Ecto neural progenitor cell (in vitro differentiated cells): ENCODE data around the gene TWIST1.

ENCODE experiments used
- DNase-seq: peaks from one replicate; pipeline ENCODE4 v3.0.0-alpha.2; 2018; ENCODE audit warnings: low spot score

The TWIST1 gene

DNA sequence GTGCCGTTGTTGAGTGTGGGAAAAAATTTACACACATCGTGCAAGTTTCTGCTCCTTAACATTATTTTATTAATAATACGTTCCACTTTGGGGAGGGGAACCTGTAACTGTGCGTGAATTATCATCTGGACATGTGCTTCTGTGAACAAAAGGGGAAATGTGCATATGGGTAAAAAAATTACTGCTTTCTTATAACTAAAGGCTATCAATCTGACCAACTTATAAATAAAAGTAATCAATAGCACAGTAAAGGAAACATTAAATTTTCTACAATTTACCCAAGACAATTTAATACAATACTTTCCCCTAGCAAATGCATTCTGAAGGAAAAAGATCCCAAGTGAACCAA is 4.5 kb downstream of the TWIST1 start:
- no peak for DNase-seq

DNA sequence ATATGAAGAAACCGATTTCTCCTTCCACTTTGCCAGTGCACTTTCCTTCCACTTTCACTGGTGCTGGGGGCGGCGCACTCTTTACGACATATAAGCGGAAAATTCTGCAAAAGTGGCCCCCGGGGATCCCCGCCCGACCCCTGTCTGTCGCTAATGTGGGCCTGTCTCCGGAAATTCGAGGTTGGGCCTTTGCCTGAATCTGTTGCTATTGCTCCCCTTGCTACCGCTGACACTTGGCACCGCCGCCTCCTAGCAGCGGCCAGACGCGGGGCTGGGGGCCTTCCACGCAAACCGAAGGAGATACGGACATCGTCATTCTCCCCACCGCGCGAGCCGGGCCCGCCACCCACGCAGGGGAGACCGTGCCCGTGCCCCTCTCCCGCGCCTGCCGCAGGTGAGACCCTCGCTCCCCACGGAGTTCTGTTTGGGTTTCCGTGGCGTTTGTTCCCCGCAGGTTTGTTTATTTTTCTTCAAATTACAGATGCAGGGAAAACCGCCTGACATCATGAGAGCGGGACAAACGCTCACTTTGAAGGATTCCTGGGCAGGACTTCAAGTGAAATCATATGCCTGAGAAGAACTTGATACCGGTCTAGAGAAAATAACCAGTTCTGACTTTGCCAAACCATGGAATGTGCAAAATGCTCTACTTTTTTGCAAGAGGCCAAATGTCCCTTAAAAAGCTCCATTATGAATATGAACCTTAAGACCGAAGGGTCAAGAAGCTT is 5.0 kb downstream of the TWIST1 start:
- DNase-seq, result peak; percentile 63

DNA sequence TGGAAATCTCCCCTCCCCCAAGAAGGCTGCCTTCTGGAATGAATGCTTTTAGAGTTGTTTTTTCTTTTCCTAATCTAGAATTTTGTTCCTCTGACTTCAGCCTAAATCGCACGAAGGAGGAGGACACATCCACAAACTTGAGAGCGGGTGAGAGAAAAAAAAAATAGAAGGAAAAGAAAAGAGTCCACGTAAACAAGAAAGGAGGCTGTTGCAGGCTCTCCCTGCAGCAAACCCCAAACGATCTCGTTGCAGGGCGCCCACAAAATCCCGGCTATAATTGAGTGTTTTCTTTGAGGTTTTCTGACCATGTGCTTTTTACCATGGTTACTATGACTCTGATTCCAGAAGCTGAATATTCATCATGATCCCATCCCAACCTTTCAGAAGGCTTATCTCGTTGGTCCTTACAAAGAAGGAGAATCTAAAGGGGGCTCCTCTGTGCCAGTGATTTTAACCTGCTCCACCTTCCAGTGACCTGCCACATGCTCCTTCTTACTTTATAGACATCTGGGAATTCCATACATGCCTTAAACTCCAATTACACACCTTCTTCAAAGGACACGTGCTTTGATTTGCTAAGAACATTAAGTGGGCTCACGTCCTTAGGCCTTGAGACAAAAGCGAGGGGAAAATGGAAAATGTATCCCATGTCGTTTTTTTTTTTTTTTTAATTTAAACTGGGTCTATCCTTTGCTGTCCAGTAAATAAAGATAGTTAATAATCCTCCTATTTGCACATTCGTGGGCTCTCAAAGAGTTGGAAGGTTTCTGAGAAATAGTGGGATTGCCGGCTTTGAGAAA is 5.8 kb downstream of the TWIST1 start:
- no peak for DNase-seq

DNA sequence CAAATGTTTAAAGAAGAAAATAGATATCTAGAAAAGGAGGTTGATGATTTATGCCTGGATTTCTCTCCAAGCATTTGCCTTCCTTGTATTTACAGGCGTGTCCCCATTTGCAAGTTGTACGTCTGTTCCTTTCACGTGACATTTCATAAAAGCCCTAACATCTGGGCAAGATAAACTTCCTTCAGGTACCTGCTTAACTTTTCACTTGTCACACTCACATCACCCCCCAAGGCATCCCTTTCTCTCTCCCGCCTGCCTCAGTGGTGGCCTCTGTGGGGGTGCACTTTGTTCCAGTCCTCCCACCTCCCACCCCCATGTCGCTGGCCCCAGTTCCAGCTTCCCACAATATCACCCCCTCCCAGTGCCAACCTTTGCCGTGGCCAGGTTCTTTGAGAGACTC is 6.7 kb downstream of the TWIST1 start:
- no peak for DNase-seq

DNA sequence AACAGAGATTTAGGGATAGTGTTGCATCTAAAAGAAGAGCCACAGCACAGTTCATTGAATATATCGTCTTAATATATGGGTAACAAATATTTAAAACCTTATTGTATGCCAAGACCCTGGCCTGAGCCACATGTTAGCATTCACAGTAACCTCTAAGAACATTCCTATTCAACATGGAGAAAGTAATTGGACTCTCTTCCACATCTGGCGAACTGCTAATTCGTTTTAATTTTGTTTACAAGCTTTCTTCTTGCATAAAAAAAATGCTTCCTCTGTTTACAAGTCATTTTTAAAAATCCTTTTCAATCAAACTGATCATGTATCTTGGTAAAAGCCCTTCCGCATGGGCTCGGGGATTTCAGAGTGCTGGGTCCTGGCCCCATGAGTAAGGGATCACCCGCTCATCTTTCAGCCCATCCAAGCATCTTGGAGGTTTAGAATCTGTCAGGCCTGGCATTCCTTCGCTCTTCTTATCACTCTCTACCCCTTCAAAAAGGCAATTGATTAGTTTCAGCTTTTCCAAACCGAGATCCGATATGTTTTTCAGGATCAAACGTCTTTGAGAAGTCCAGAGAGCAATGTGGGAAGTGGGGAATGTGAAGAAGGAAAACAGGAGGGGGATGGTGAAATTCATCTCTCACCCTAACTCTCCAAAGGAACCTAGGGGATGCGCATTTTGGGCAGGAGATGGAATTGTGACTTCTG is 7.3 kb downstream of the TWIST1 start:
- DNase-seq, result no peak

DNA sequence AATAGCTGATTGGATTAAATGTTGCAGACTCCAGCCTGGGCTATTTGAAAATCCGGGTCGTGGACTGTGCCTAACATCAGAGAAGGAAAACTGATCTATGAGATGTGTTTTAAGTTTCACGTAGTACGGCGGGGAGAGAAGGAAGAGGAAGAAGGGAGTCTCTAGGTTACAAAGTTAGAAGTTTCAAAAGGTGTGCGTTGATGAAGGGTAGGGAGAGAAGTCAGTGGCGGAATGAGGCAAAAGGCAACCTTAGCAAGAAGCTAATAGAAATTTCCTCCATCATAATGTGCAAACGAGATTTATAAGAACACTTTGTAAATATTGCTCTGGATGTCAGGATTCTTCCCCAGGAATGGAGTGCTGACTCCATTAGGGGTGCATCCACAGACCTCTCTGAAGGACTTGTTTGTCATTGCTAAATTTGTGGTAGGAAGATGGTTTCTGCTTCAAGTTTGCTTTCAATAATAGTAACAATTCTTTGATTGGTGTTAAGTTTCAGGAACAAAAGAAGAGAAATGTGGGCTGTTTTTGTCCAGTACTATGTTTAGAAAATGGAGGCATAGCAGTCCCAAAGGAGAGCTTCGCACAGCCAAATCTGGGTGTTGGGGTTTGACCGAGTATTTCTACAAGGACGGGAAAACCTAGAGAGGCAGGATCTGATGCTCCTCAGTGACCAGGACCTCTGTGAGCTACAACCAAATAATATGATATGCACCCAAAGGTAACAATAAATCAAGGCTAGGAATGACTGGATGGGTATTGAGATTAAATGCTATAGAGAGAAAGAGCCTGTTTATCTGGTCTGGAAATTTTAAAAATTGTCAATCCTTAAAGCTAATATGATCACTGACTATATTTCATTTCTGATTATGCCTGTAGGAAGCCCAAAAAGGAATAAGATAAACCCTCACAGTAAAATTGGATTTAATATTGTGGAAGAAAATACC is 8.2 kb downstream of the TWIST1 start:
- no peak for DNase-seq

DNA sequence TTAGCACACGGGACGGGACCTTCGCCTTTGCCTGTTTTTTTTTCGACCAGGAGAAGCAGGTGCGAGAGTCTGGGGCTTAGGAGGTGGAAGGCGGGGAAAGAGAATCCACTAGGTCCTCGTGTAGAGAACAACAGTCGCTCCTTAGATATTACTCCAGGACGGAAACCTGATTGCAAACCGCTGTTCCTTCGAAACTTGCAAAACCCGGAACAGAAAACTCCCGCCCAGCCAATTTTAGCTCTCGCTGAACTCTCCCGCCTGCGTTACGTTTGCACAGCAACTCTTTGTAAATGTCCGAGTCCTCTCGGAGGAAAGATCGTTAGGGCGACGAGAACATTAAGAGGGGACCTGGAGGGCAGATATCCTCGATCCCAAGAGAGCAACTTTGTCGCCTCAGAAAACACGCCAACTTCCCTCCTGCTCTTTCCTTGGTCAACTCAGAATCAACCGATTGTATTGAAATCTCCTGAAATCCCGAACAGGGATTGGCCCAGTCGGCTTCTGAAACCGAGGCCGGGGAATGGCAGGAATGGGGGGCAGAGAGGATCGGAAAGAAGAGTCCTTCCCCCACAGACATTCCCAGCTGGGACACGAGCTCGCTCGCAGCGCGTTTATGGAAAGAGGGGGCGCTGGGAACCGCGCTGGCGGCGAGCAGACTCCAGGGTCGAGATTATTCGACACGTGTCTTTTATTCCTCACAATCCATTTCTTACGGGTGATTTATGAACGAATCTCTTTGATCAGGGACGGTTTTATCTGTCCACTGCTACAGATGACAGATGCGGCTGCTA is 9.9 kb downstream of the TWIST1 start:
- DNase-seq, result peak; percentile 63

DNA sequence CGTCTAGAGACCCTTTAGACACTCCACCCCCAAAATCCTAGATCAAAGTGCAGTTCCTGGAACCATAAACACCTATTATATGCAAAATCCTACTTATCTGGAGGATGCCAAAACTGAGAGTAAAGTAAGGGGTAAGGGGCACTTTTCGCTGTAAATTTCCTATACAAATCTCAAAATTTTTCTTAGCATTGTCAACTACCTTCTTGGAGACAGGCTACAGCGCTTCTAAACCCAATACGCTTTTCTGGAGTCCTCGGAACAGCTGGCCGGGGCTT is 10.4 kb downstream of the TWIST1 start:
- no peak for DNase-seq

DNA sequence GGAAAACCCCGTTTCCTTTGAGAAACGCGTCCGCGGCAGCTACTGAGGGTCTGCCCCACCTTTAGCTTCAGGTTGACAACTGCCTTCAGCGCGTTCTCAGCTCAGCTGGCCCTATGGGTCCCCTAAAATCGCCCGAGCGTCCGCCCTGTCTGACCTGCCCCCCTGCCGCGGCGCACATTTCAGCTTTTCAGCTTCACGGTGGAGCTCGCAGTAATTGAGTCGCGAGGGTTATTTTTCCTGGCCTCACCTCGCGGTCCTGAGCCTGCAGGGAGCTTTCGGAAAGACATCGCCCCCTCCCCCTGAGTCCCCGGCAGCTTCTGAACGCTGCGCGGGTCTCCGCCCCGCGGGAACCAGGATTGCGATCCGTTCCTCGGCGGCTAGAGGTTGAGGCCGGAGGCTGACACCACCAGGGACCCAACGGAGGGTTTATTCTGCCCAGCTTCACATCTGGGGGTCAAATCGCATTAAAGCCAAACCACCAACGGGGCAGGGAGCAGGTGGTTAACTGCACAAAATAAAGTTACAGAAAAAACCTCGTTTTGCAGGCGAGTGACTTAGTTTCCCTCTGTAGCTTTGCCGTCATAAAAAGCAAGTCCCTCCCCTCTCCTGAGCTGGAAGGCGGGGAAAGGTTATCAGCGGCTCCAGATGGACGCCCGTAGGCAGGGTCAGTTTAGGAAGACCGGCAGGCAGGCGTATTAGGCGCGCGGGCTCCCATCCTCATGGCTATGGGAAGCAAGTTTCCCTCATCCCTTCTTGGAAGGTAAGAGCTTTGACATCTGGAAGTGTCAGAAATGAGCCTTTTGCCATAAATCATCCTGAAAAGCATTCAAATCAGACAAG is 11.0 kb downstream of the TWIST1 start:
- DNase-seq, result peak; percentile 64

DNA sequence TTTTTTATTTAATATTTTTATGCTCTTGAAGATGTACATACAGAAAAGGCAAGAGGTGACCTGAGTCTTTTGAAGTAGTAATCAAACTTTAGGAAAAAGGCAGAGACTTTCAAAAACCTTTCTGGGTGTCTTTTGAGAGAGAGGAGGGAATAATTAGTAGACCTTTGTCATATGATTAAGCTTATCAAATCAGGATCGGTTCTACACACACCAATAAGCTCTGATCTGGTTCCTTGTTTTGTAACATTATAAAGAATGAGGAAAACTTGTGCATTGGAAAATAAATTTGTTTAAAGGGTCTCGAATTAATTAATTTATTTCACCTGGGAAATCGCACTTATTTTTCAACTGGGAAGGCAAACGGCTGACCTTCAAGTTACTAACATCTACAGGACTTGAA is 11.9 kb downstream of the TWIST1 start:
- DNase-seq, result no peak

DNA sequence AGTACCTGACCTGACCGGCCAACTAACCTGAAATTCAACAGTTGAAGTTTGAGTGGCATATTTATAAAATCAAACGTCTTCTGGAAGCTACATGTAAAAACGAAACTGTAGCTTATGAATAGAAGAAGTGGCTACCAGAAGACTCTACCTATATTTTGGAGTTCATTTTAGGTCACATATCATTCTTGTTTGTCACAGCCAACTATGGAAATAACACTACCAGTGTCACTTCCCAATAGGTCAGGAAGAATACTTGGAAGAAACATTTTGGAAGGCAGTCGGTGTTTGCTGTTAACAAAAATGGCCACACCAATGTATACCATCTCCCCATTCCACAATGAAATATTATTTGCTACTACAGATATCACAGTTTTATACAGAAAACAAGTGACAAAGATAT is 12.6 kb downstream of the TWIST1 start:
- no peak for DNase-seq

DNA sequence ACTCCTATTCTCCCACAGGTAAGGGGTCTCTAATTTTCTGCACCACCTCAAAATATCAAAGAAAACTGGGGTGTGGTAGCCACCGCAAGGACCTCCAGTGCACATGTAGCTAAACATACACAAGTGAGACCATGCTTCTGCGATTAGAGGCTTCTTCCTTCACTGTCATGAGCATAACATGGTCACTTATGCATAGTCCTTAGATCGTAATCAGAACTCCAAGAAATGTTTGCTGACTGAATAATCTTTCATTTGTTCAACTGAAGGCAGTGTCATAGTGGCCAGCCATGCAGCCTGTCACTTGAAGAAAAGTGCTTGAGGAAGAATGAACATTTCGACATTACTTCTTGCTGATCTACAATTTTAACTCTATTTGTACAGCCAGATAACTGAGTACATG is 14.6 kb downstream of the TWIST1 start:
- DNase-seq, result no peak

DNA sequence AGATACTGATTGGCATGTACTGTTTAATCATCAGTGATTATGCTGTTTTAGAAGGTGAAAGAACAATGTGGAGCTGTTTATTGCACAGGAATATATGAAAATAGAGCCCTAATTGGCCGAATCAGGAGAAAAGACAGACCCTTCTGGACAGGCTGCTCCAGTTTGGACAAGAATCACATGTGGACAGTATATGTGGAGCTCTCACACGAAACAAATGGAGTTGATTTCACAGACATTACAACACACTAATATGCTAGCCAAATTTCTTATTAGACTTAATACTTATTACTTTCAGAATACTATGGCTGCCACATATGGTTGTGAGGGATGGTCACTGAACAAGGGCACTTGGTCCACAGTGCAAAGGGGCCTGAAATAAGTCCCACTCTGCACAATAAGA is 15.5 kb downstream of the TWIST1 start:
- no peak for DNase-seq

DNA sequence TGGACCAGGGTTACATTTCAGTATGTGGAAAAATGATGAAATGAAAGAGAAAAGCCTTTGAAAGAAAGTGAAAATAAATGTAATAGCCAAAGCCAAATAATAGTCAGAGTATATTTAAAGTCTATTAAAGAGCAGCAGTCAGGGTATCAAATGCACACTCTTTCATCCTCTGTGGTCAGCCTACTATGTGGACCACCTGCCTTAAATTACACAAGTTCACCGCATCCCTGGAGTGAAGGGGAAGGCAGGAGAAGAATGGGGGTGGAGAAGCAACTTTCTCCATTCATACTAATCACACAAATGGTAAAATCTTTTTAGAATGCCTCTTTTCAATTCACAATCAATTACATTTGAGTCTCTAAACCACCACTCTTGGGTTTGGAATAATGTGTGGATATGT is 16.0 kb downstream of the TWIST1 start:
- no peak for DNase-seq

DNA sequence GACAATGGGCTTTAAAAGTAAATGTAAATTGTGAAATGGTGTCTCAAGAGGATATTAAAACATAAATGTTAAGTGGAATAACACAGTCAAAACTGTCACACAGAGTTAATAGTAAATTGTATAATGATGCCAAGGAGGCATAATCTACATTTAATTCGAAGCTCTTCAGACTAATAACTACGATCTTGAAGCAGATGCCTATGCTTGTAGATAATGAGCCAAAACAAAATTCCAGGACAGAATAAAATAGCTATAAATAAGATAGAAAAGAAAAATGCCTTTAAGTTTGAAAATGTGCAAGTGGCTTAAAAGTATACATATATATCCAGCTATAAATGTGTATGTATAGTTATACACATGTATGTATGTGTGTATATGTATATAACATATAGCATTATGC is 17.5 kb downstream of the TWIST1 start:
- no peak for DNase-seq

DNA sequence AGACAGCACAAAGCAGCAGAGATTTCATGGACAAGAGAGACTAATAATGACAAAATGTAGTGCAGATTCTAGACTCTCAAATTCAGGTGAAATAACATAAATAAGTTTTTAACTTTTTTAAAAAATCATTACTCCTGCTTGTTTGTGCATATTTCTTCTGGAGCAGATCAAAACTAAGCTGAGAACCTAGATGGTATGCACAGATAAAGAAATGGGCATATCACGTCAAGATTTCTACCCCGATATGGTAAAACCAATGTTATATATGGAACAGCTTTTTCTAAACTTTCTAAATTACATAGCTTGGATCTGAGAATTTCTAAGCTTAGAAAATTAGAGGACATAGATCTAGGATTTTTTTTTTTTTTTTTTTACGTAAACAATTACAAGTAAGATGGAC is 18.2 kb downstream of the TWIST1 start:
- DNase-seq, result no peak

DNA sequence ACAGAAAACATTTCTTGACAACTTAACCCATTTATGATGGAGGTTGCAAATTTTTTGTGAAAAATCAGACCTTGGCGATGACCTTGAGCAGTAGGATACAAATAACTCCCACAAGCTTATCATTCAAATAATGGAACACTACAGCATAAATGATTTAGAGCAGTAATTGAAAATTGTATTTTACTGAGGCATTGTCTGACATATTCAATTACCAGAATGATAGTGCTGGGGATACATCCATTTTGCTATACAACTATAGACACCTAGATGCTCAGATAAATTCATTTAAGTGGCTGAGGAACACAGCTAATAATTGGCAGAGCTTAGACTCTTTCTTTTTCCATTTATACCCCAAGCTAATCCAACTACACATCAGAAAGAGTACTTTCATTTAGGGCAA is 18.9 kb downstream of the TWIST1 start:
- no peak for DNase-seq

DNA sequence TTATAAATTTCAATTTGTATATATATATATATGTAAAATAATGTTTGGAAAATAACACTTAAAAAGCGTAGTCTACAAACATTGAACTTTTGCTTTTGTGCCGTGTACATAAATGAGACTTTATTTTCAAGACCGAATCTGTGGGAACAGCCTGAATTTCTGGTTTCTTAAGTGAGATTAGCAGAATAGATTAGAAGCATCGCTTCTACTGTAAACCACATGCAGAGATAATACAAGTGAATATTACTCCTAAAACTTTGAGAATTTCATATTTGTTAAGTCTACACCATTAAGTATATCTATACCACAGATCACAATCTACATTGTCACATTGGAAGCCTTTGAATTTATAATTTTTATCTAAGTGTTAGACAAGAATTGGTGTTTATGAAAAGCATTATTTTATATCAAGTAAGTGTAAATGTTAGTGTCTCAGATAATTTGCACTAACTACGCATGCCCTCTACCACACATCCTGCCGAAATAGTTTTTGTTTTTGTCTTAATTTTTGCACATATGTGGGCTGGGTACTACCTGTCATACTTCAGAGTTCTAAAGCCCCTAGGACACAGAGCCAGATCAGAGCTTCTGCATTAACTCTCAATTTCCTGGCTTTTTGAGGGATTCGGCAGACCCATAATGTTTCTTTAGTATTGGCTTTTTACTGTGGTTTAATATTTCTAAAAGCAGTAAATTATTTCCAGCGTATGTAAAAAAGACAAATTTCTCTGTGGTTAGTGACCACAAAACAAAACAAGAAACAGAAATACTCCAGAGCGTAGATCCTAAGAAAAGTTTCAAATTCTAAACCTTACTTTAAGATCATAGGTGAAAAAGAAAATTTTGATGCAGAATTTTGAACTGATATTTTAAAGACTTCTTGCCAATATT is 20.0 kb downstream of the TWIST1 start:
- DNase-seq, result no peak

DNA sequence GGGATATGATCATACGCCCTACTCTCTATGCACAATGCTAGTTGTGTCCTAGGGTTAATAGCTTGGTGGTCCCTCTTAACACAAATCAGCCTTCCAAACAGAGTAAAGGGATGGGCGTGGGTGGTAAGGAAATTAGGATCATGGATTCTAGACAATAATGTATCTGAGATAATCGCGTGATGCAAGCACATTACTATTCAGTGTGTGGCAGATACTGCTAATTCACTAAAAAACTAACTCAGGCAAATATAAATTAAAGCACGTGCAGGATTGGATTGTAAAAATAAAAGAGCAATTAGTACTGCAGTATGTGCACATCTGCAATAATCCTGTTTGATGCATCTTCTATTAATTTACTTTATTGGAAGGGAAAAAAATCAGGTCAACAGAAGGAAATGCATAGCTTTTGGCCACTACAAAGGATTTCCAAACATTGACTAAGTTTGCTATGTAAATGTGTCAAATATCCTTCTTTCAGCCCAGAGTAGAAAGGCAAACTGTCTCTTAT is 22.0 kb downstream of the TWIST1 start:
- DNase-seq, result no peak
